ENCODE data around the gene ARMCX1. TPM values are rescaled to one million over a fixed set of nuclear protein-coding genes. Genes with fewer than 3 reads are reported as not detected.

The ARMCX1 gene
- total RNA-seq, 2 donors from 2014 or later, result 29.1 to 30.1 TPM

GRCh38 chrX:101602077-101602476 is 51.7 kb downstream of the ARMCX1 start:
- ATAC-seq (ENCODE audit: insufficient number of reproducible peaks, low FRiP score, low read depth) (no peak), DNase-seq (ENCODE audit: low spot score) (no peak)
- Histone ChIP-seq H3K4me3 (no peak overlapping the region), H3K4me1 (ENCODE audit: control insufficient read depth in 1 of 2, low read depth in 2 of 2) (no peaks in the 10 kb centered on the region), H3K27ac (no peak overlapping the region), H3K27me3 (replicated peaks; ENCODE audit: insufficient read depth) (no peaks in the 10 kb centered on the region), H3K36me3 (no peaks in the 10 kb centered on the region), H3K9me3 (no peaks in the 10 kb centered on the region)
- no peak for TF ChIP-seq CTCF (IDR thresholded peaks at IDR 0.05)

Other genes starting within 250 kb of the ARMCX1 start
- 10 to 100 TPM in 1 of 2 donors, 1 to 10 TPM in 1; 1.2 to 17.1 TPM for gene TIMM8A, start 201.8 kb upstream of the ARMCX1 start, total RNA-seq
- 1 to 10 TPM; 7.7 to 9.5 TPM for gene BTK, start 164.4 kb upstream of the ARMCX1 start, total RNA-seq
- 1,000 to 10,000 TPM in 1 of 2 donors, 100 to 1,000 TPM in 1; 353 to 1,578 TPM for gene RPL36A, start 159.5 kb upstream of the ARMCX1 start, total RNA-seq
- 10 to 100 TPM; 17.6 to 23.2 TPM for gene GLA, start 142.6 kb upstream of the ARMCX1 start, total RNA-seq
- 10 to 100 TPM; 24.9 to 45.6 TPM for gene HNRNPH2, start 142.3 kb upstream of the ARMCX1 start, total RNA-seq
- 10 to 100 TPM; 13.4 to 19.3 TPM for gene ARMCX4, start 65.1 kb upstream of the ARMCX1 start, total RNA-seq
- 10 to 100 TPM in 1 of 2 donors, 1 to 10 TPM in 1; 3.9 to 32.5 TPM for gene ARMCX6, start 67.5 kb downstream of the ARMCX1 start, total RNA-seq
- 10 to 100 TPM; 41.4 to 51.0 TPM for gene ARMCX3, start 72.6 kb downstream of the ARMCX1 start, total RNA-seq
- 10 to 100 TPM; 36.0 to 39.0 TPM for gene ARMCX2, start 109.3 kb downstream of the ARMCX1 start, total RNA-seq

Data from thoracic aorta (tissue), 2 donors.